HPDE6-E6E7 (cell line): ENCODE results near the gene ERCC3.

Experiments used
- DNase-seq: peaks from one replicate; pipeline ENCODE4 v3.0.0; 2011; ENCODE audit warnings: missing footprints; ENCODE audit errors: extremely low spot score

ERCC3 gene

GRCh38 chr2:127293748-127294562 is at the start of gene ERCC3:
ERCC3 (minus strand) TSS chr2:127294144; CDS start chr2:127294081, 63 bp downstream.
- DNase-seq, result peak; percentile 81

DNA sequence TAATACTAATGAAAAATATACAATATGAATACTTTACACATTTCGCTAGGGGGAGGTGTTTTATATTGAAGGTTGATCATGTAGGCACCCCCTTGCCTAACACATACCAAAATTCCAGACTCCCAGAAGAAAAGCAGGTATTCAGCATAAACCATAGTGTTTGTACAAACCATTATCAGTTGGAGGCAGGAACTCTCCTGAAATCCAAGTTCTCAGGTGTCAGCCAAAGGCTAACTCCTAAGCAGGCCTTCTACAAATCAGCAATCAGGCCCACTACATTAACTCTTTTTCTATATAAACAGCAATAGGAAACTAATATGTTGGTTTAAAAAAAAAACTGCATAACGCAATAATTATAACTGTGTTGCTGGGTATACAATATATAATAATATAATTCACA is 49.3 kb upstream of the ERCC3 start:
- DNase-seq, result no peak

GRCh38 chr2:127342101-127342500 is 48.2 kb upstream of the ERCC3 start:
- DNase-seq, result no peak

DNA sequence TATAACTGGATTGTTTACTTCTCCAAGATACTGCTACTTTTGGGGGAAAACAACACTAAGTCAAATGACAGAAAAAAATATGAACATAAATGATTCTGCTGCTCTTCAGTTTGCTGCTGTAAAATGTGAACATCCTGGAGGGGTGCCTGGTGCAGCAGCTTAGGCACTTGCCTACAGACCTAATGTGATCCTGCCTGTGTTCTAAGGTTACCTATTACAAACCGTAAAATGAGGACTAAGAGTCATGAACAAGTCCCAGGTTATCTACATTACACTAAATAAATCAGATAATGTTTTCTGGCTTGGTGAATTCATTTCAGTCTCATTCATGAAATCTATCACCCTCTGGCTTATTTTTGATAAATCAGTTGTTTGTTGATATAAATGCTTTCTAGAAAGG is 38.4 kb upstream of the ERCC3 start:
- DNase-seq, result no peak

- DNase-seq, result no peak
Measured at GRCh38 chr2:127330753-127331152, 36.8 kb upstream of the ERCC3 start.

- DNase-seq, result no peak
Measured at GRCh38 chr2:127326289-127326945, 32.5 kb upstream of the ERCC3 start.

DNA sequence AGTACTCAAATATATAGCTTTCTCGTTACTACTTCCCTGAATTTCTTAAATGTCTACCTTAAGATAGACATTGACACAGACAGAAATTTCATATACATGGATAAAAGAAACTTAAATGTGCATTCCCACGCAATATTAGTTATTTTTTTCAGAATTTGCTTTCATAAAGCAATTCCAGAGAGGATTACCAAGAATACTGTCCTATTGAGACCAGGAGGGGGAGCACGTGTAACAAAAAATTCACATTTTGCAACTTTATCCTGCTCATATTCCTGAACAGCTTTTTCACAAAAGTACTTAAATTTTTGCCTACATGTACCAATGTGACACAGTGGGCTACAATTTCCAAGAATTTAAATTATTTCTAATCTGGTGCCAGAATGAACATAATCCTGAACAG is 30.7 kb upstream of the ERCC3 start:
- peak; percentile 12 for DNase-seq

DNA sequence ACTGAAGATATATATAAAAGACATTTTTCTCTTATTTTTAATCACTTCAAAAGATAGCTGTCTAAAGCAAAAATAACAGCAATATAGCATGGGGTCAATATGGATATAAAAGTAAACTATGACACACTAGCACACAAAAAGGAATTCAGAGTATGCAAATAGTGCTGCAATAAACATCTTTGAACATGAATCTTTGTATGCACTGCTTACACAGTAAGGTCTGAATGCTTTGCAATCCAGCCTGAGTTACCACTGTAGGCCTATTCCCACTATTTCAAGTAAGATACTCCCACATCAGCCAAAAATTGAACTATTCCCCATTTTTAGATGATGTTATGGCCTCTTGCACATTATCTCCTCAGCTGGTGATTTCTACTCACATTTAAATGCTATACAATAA is 27.4 kb upstream of the ERCC3 start:
- DNase-seq, result no peak

- no peak for DNase-seq
Measured at GRCh38 chr2:127320586-127321275, 26.8 kb upstream of the ERCC3 start.

DNA sequence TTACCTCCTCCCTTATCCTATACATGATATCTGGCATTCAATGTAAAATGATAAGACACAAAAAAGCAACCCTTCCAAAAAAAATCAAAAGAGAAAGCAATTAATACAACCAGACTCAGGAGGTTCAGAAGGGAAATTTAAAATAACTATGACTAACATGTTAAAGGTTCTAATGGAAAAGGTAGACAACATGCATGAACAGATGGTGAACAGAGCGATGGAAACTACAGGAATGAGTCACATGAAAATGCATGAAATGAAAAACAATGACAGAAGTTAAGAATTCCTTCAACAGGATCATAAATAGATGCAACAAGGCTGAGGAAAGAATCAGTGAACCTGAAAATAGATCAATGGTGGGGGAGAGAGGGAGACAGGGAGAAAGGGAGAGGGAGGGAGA is 26.1 kb upstream of the ERCC3 start:
- no peak for DNase-seq

GRCh38 chr2:127314193-127314988 is 20.4 kb upstream of the ERCC3 start:
- no peak for DNase-seq

GRCh38 chr2:127313406-127313805 is 19.5 kb upstream of the ERCC3 start:
- no peak for DNase-seq

- no peak for DNase-seq
Measured at GRCh38 chr2:127310980-127311379, 17.0 kb upstream of the ERCC3 start.

- DNase-seq, result no peak
Measured at GRCh38 chr2:127309468-127309867, 15.5 kb upstream of the ERCC3 start.

GRCh38 chr2:127308586-127309138 is 14.7 kb upstream of the ERCC3 start:
- DNase-seq, result no peak

DNA sequence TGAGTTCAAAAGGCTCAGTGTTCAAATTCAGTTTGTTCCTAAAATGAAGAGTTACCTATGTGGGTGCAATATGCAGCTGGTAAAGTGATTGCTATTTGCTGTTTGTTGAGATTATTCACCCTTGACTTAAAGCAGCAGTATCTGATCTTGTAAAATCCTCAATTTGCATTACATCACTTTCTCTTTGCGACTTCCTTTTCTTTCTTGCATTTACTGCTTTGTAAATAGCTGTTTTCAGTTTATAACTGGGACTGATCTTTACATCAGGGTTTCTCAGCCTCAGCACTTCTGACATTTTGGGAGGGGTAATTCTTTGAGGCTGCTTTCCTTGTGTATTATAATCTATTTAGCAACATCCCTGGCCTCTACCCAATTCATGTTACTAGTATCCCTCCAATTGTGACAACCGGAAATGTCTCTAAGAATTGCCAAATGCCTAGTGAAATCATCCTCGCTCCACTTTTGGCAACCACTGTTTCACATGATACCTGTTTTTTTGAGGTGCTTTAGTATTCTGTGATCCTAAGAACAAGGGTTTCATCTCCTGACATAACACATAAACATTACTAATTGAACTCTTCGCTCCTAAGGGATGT is 12.1 kb upstream of the ERCC3 start:
- no peak for DNase-seq

GRCh38 chr2:127302168-127302567 is 8.2 kb upstream of the ERCC3 start:
- DNase-seq, result no peak

DNA sequence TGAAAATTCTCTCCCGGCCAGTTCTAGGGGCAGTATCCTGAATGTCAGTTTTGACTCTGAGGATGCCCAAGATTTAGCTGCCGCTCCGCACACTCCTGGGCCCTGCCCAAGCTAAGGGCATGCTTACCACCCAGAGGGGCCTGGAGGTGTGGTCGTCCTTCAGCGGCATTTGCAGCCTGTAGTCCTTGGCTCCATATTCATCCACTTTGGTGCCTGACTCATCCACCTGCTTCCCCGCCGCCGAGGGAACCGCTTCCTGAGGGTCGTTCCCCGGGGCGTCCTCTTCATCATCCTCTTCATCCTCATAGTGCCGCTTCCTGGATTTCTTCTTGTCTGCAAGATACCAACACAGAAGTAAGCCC is 577 bp downstream of the ERCC3 start:
- DNase-seq, result no peak

DNA sequence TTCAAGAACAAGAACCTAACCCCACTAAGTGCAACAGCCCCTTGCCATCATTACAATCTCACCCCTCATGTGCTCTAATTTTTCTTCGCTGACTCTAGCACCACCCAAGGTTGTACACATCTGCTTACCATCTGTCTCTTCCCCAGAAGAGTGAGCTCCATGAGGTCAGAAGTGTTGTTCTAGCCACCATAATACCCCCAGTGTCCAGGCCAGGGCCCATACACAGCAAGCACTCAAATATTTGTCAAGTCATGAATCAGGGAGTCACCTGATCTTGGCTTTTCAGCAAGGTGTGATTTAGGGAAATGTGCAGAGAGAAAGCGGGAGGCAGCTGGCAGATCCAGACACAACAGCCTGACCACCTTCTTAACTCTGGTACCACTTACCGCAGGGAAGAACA is 5.7 kb downstream of the ERCC3 start:
- no peak for DNase-seq

- DNase-seq, result no peak
Measured at GRCh38 chr2:127283275-127283674, 10.7 kb downstream of the ERCC3 start.

GRCh38 chr2:127280693-127281092 is 13.3 kb downstream of the ERCC3 start:
- no peak for DNase-seq
